CD4-positive, alpha-beta T cell treated with Interleukin-17A for 1 hour (primary cell): ENCODE measurements around the gene CCNO.

Experiments used
- DNase-seq: peaks from one replicate; pipeline ENCODE4 v3.0.0-alpha.2; 2020

The CCNO gene

GRCh38 chr5:55232985-55233928 is at the start of gene CCNO:
CCNO (minus strand) TSS chr5:55233608; CDS start chr5:55233523, 85 bp downstream.
- peak; percentile 66 for DNase-seq

- no peak for DNase-seq
These were observed 45.4 kb upstream of the CCNO start for GRCh38 chr5:55278778-55279177.

GRCh38 chr5:55276771-55277170 is 43.4 kb upstream of the CCNO start:
- no peak for DNase-seq

GRCh38 chr5:55258339-55258738 is 24.9 kb upstream of the CCNO start:
- no peak for DNase-seq

- DNase-seq: no peak
These were observed 21.4 kb upstream of the CCNO start for GRCh38 chr5:55254802-55255201.

GRCh38 chr5:55250064-55250463 is 16.7 kb upstream of the CCNO start:
- DNase-seq: no peak

GRCh38 chr5:55241746-55242145 is 8.3 kb upstream of the CCNO start:
- DNase-seq: no peak

GRCh38 chr5:55236800-55237199 is 3.4 kb upstream of the CCNO start:
- DNase-seq: no peak

GRCh38 chr5:55234121-55234700 is 803 bp upstream of the CCNO start:
- DNase-seq: no peak

GRCh38 chr5:55232271-55232984 is 980 bp downstream of the CCNO start:
- no peak for DNase-seq

- no peak for DNase-seq
These were observed 1.5 kb downstream of the CCNO start for GRCh38 chr5:55231919-55232270.

GRCh38 chr5:55231029-55231918 is 2.1 kb downstream of the CCNO start:
- peak; percentile 20 for DNase-seq

GRCh38 chr5:55230086-55230629 is 3.2 kb downstream of the CCNO start:
- no peak for DNase-seq

- DNase-seq: no peak
These were observed 5.6 kb downstream of the CCNO start for GRCh38 chr5:55227664-55228430.

- peak; percentile 49 for DNase-seq
These were observed 6.3 kb downstream of the CCNO start, which contains the start of gene MCIDAS for GRCh38 chr5:55226934-55227663. MCIDAS (minus strand) TSS chr5:55227315; CDS start chr5:55227138, 177 bp downstream.

- peak; percentile 41 for DNase-seq
These were observed 7.1 kb downstream of the CCNO start for GRCh38 chr5:55226027-55226933.

- no peak for DNase-seq
These were observed 8.1 kb downstream of the CCNO start for GRCh38 chr5:55225346-55225745.

- DNase-seq: no peak
These were observed 9.6 kb downstream of the CCNO start for GRCh38 chr5:55223812-55224240.

- DNase-seq: no peak
These were observed 10.2 kb downstream of the CCNO start for GRCh38 chr5:55222985-55223811.
